SHP77 treated with DMSO at 0.1 percent for 48 hours (cell line): ENCODE measurements around the gene TEK.

Experiments used
- DNase-seq: peaks from one replicate; lab custom pipeline; 2025; lab: John Stamatoyannopoulos, UW

Gene TEK

GRCh38 chr9:27124151-27124550, 15.1 kb downstream of the TEK start:
- DNase-seq, result no peak

GRCh38 chr9:27125030-27125429, 16.0 kb downstream of the TEK start:
- peak; percentile 37 for DNase-seq

GRCh38 chr9:27125936-27126335, 16.9 kb downstream of the TEK start:
- DNase-seq, result no peak

- no peak for DNase-seq
These were observed 17.6 kb downstream of the TEK start for GRCh38 chr9:27126670-27127069.

GRCh38 chr9:27129221-27129620, 20.2 kb downstream of the TEK start:
- DNase-seq, result no peak

GRCh38 chr9:27131731-27132130, 22.7 kb downstream of the TEK start:
- no peak for DNase-seq

- no peak for DNase-seq
These were observed 24.8 kb downstream of the TEK start for GRCh38 chr9:27133817-27134216.

- DNase-seq, result no peak
These were observed 33.4 kb downstream of the TEK start for GRCh38 chr9:27142299-27142930.

- no peak for DNase-seq
These were observed 36.1 kb downstream of the TEK start for GRCh38 chr9:27145143-27145542.

GRCh38 chr9:27149651-27150050, 40.6 kb downstream of the TEK start:
- DNase-seq, result no peak

GRCh38 chr9:27150746-27151406, 41.9 kb downstream of the TEK start:
- DNase-seq, result no peak

- no peak for DNase-seq
These were observed 42.8 kb downstream of the TEK start for GRCh38 chr9:27151693-27152404.

- no peak for DNase-seq
These were observed 43.3 kb downstream of the TEK start for GRCh38 chr9:27152405-27152718.

GRCh38 chr9:27154908-27155307, 45.9 kb downstream of the TEK start:
- no peak for DNase-seq

GRCh38 chr9:27157097-27157496, 48.1 kb downstream of the TEK start:
- DNase-seq, result no peak

- DNase-seq, result no peak
These were observed 48.7 kb downstream of the TEK start for GRCh38 chr9:27157736-27158135.

GRCh38 chr9:27160636-27161035, 51.6 kb downstream of the TEK start:
- no peak for DNase-seq

- DNase-seq, result no peak
These were observed 53.0 kb downstream of the TEK start for GRCh38 chr9:27162045-27162444.

- DNase-seq, result no peak
These were observed 56.0 kb downstream of the TEK start for GRCh38 chr9:27165068-27165467.

- DNase-seq, result no peak
These were observed 56.6 kb downstream of the TEK start for GRCh38 chr9:27165670-27166069.

GRCh38 chr9:27168496-27168895, 59.5 kb downstream of the TEK start:
- no peak for DNase-seq

- DNase-seq, result no peak
These were observed 59.9 kb downstream of the TEK start for GRCh38 chr9:27168951-27169350.

- DNase-seq, result no peak
These were observed 67.9 kb downstream of the TEK start for GRCh38 chr9:27176971-27177370.
